NK-92 (cell line): ENCODE measurements around the gene ACTC1.
"Not testable (repeated sequence)": the region's sequence is repeated elsewhere in the genome, so short reads cannot be mapped to it uniquely, and the experiment has no call there.

Source experiments
- DNase-seq: peaks from one replicate; lab custom pipeline; 2025; ENCODE audit not compliant: unreplicated experiment; lab: John Stamatoyannopoulos, UW

The ACTC1 gene

DNA sequence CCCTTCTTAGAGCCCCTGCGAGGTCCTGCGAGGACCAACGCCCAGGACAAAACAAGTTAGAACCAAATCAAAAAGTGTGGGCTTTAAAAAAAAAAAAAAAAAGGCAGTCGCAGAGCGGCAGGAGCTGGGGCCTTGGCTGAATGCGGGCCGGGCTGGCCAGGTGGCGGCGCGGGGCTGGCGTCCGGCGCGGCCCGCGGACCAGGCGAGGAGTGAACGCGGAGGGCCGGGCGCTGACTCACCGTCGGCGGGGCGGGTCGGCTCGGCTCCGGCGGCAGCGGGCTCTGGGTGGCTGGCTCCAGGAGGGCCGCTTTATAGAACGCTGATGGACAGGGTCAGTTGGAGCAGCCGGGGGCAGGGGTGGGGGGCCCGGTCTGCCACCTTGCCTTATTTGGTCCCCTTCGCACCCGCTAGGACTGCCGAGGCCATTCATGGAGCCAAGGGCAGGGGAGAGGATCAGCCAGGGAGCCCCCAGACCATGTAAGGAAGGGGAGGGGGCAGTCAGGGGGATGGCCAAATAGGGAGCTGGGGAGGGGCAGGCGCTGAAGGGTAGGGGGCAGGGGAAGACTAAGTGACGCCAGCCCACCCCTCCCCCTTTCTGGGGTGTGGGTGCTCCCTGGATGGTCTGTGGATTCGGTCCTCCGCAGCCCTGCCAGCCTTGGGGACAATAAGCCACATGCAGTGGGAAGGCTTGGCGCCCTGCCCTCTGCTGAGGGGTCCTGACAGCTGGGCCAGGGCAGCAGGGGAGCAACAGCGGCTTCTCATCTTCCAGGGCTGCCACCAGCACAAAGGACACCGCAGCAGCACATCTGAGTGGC lies at the start of gene ACTC1:
TSS of gene ACTC1 (minus strand) at position 283 of the 815 bp plus-strand sequence. CDS start 741 bp downstream, outside the sequence.
- DNase-seq, result no peak

DNA sequence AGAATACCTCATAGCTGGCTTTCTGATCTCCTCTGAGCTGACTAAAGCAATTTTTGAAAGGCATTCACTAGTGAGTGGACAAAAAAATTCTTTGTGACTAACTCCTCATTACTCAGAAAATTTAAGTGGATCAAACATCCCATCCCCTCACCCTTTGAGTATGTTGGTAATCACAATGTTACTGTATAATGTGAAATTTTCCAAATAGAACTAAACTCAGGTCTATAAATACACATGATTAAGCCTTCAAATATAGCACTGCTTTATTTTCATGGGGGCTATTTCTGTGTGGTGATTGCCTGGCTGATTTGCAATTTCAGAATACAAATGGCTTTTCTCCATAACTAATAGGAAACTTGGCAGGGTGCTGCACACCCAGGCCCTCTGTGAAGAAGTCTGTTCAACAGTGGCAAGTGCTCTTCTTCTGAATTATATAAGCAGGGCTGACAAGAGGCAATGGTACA lies 45.9 kb upstream of the ACTC1 start:
- no peak for DNase-seq

DNA sequence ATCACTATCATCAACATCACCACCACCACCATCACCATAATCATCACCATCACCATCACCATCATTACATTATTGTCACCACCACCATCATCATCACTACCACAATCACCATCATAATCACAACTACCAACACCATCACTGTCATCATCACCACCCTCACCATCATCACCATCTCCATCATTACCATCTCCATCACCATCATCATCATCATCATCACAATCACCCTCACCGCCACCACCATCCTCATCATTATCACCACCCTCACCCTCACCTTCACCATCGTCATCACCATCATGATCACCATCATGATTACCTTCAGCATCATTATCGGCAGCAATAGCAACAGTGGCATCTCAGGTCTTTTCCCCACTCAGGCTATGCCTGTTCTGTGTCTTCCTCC lies 42.9 kb upstream of the ACTC1 start:
- no peak for DNase-seq

DNA sequence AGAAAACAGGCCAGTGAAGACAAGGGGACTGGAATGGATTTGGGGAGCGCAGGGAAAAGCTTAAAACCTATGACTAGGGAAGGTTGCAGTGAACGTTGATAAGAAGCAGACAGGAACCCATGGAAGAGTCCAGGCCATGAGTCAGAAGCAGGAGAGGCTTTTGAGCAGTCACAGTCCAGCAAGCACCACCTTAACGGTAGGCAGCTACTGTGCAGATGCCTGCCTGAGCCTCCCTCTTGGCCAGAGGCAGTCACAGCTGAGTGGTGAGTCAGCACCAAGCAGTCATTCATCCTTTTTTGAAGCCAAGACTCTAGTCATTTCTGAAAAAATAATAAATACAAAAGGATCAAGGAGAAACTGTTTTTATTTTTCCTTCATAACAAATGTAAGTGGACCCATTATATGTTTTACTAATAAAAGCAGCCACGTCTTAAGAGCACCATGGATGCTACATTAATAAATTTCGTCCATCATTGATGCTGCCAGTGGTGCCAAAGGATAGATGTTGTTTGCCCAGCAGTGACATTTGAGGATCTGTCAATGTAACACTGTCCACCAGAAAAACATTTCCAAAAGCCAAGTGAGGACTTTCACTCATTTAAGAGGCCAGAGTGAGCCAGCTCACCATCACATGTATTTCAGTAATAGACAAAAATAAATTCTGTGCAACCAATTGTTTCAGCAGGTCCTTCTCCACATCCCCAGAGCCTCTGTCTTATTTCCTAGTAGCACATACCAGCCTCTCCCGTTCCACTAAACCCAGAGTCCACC lies 42.1 kb upstream of the ACTC1 start:
- no peak for DNase-seq

DNA sequence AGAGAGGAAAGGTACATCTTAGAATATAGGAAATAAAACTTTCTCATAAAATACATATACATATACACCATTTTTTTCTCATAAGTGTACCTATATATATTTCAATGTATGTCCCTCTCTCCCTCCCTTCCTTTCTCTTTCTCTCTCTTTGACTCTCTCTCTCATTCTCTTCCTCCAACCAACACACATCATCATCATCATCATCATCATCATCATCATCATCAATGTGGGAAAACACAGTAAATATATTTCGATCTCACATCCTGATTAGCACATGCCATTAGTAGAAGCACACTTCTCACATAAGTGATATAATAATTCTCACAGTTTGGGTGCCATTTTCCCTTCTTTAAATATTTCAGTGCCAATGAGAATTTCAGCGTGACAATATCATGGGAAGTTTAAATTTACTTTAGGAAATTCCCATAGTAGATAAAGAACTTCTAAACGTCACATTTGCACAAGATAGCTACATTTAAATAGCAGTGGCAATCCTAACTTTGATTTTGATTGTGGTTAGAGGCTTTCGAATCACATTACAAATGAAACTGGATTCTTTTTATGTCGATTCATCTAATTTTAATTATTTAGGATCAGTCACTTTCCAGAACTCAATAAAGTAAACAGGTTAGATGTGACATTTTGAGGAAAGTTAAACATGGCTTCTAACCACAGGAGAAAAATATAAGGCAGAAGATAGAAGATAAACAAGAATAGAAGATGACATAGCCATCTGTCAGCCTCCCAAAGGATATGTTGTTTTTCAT lies 33.0 kb upstream of the ACTC1 start:
- DNase-seq, result no peak

DNA sequence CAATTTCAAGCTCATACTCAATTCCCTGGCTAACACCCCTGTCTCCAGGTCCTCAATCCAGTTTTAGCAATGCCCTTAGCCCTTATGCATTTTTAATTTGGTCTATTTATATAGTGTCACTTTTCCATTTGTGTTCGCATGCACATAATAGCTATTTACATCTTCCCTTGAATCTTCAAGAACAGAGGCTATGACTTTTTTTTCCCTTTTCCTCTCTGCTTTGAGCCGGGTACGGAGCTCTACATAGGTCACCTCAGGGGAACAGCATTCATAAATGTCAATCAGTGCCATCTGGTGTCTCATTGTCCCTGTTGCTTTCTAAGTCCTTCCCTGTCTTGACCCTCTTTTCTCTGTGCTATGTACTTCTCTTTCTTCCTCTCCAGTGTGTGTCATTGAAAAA lies 26.5 kb upstream of the ACTC1 start:
- no peak for DNase-seq

DNA sequence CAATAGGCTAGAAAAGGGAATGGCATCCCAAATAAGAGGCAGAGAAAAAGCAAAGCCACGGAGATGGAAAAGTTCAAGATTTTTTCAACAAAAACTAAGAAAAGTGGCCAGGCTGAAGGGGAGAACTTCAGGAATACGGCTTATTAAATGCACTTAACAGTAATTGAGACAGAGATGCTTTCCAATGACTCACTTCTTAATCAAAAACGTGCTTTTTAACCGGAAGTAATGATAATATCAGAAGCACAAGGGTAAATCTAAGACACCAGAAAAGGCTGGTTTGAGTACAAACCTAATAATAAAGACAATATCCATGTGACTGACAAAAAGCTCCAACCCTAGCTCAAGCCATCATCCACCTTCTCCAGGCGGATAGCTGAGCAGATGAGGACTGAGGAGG lies 24.8 kb upstream of the ACTC1 start:
- no peak for DNase-seq

DNA sequence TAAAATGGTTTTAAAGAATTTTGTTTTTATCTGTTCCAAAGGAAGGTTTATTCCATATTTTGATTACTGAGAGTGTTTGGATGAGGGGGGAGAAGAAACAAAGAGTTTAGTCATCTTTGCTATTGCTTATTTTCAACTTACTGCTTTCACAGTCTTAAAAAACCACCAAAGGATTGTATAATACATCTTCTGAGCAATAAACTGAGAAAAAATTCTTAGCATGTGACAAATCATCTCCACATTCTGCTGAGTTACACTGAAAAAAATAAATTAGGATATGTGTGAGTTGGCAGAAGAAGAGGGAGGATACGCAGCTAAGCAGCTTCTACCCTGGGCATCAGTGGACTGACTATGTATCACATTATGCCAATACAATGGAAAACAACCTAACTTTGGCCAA lies 23.2 kb upstream of the ACTC1 start:
- DNase-seq, result no peak

DNA sequence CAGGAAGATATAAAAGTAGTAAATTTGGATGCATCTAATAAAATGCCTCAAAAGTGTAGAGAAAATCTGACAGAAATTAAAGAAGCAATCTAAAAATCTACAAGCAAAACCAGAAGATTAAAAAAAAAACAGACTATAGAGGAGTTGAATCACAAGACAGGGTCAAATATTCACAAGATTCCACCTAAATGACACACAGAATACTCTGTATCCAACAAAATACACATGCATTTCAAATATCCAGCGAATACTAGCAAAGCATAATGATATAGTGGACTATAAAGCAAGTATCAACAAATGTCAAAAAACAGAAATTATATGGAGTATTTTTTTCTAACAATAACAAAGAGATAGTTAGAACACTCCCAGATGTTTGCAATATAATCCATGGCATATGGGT lies 20.5 kb upstream of the ACTC1 start:
- DNase-seq, result no peak

DNA sequence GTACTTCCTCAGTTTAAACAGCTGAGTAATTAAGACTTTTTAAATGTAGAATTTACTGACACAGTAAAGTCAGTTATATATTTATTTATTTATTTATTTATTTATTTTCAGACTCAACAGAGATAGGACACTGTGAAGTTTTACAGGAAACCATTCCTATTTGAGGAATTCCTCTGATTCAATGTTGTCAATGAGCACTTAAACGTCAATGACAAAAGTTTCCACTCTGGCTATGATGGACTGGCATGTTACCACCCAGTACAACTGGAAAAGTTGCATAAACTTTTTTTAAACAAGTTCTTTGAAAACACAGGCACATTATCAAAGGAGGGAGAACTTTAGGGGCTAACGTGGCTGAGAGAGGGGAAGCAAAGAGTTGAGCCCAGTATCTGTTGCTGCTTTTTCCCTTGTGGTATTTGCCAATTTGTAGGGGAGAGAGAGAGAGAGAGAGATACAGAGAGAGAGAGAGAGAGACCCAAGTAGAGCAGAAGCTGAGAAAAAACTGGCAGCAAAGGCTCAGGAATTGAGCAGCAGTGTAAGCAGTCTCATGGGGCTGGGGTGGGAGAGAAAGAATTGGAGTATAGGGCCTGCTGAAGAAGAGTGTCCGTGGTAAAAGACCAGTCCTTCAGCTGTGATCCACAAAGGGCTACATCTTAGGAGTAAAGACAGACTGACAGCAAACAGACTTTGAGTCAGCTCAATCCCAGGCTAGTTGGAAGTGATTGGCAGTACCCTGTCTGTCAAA lies 18.3 kb upstream of the ACTC1 start:
- no peak for DNase-seq

DNA sequence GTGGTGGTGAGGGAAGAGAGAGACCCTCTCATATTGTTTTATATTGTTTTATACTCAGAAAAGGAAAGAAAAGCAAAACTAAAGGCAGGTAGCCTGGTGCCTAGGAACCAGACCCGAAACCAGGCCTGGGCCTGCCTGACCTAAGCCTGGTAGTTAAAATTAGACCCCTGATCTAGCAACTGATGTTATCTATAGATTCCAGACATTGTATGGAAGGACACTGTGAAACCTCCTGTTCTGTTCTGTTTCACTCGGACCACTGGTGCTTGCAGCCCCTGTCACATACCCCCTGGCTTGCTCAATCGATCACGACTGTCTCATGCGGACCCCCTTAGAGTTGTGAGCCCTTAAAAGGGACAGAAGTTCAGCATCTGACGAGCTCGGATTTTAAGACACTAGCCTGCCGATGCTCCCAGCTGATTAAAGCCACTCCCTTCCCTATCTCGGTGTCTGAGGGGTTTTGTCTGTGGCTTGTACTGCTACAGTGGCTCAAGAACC lies 17.6 kb upstream of the ACTC1 start:
- not testable (repeated sequence) for DNase-seq

DNA sequence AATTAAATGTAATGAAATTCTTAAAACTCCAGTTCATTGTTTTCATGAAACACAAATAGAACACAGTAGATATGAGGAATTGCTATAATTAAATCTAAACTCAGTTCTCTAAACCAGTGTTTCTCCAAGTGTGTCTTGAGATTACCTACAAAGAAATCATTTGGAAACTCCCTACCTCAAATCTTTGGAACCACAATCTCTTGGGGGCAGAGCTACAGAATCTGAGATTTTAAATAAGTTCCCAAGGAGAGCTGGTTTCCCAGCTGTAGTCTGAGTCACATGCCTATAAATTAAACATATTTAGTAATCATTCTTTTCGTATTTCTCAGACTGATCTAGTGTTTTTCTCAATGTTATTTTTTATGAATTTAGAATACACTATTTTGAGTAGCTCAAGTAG lies 17.0 kb upstream of the ACTC1 start:
- DNase-seq, result no peak

DNA sequence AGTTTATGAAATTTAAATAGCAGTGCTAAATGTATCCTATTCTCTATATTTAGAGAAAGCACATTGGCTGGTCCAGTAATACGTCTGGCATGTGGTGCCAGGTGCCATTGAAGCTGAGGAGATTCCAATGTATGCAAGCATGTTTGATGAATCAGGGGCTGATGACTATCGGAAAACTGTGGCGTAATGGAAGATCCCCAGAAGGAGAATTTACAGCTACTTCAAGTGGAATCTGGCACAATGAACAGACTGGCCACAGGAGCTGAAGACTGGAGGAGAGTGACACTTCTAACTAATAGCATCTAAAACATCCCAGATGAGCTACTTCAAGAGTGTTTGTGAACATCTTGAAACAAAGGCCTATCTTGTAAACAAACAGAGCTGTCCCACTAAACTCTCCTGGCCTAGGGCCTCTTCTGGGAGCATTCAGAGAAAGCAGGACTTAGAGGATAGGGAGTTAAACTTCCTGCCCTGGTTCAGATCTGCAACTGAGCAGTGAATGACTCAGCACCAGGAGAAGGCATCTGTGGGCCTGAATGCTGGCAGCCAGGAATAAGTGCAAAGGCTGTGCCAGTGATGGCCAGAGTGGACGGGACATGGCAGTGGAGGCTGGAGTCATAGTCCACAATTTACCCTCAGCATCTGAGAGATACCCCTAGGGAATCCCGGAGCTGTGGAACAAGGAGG lies 15.2 kb upstream of the ACTC1 start:
- no peak for DNase-seq

DNA sequence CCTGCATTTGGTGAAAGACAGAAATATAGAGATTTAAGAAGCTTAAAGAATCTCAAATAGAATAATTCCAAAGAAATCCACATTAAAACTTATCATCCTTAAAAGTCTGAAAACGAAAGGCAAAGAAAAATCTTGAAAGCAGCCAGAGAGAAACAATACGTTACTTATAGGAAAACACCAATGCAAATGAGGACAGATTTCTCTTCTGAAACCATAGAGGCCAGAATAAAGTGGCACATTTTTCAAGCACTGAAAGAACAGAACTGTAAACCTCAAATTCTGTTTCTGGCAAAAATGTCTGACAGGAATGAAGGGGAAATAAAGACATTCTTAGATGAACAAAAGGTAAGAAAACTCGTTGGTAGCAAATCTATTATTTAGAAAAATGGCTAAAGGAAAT lies 13.8 kb upstream of the ACTC1 start:
- DNase-seq, result no peak

DNA sequence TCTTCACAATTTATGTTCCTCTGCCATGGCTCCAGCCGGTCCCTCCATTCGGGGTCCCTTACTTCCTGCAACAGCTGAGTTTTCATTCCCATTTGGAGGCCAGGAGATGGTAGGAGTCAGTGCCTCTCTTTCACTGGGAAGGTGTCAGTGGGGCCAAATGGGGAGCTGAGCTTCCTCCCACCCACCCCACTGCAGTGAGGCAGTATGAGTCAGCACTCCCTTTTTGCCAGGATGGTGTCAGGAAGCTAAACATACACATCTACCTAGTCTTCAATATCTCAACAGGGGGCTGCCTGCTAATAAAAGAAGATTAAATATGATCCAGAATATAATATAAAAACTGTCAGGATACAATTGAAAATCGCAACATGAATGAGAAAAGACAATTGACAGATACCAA lies 12.7 kb upstream of the ACTC1 start:
- no peak for DNase-seq

DNA sequence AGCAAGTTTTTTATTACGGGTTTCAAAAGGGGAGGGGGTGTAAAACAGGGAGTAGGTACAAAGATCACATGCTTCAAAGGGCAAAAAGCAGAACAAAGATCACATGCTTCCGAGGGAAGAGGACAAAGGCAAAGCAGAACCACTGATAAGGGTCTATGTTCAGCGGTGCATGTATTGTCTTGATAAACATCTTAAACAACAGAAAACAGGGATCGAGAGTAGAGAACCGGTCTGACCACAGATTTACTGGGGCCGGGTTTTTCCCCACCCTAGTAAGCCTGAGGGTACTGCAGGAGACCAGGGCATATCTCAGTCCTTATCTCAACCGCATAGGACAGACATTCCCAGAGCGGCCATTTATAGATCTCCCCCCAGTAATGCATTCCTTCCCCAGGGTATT lies 11.9 kb upstream of the ACTC1 start:
- DNase-seq, result not testable (repeated sequence)

DNA sequence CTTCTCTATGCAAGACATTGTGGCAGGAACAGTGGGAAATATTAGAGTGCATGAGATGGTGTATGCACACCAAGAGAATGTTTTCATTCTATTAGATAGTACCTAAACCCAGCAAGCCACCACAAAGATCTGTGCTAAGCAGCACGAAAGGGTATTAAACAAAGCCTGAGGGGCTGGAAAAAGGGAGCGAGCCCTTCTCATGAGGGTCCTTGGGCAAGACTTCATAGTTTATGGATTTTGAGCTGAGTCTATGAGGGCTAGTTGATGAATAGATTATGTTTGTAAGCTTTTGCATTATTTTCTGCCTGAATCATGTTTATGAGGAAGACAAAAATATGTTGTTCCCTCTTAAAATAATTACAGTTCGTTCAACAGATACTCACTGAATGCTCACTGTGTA lies 9.4 kb upstream of the ACTC1 start:
- DNase-seq, result no peak

DNA sequence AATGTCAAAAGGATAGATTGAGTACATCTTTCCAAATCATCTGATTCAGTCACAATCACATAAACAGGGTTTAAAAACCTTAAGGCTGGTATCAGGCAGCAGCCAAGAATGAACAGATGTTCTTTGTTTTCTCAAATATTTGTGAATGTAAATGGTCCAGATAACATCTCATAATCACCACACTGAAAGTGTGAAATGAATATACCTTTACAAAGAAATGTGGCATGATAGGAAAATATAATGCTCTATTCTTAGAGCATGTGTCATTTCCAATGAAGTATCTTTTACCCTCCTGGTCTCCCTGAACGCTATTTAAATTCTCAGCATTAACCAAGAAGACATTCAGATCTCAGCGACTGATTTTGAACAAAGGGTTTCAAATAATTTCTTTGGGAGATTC lies 8.8 kb upstream of the ACTC1 start:
- DNase-seq, result no peak

DNA sequence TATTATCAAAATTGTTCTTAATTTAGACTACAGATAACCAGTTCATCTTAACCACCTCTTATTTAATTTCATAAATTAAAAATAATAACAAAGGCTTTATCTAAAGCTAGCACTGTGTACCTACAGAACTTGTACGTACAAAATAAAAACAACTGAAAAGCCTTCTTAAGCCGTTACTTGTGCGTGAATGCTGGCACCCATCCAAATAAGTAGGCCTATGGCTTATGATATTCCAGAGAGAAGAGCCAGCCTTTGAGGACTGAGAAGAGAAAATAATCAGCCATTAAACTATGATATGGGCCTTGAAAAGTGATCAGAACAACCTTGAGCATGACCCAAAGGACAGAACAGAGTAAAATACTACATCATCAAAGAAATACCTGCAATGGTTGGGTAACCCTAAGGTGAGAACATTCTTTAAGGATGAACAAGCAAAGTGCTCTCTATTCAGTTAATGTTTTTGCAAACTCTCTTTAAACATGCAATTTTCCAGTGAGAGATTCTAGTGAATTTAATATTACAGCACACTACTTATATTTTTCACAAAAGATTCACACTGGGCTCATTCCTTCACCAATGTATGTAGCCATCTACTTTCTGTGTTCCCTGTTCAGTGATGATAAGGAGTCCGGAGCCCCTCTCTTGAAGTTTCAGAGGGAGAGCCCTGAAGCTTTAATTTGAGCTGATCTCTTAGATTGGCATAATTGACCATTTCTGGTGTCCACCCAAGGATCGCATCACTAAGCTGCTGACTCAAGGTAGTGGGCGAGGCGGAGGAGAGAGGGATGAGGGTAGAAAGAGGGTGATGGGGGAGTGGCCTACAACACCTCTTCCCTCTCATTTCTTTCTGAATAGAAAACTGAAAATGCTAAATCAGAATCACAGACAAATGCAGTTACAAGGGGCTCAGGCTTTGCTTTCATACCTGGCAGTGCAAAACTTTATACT lies 7.7 kb upstream of the ACTC1 start:
- DNase-seq, result no peak
